PC-9 (cell line): Measurements from ENCODE around the gene PKIB. TPM values are rescaled to one million over a fixed set of nuclear protein-coding genes. Genes with fewer than 3 reads are reported as not detected.

Experiments used
- BruUV-seq: library from RNA; stranded (reverse); fragments of 400-500 nt; replicated peaks from 2 replicates; lab custom pipeline; 2021; lab: Mats Ljungman, UMichigan
- CTCF ChIA-PET: fragments of 300-600 bp; sonication (Branson Sonifier 250); formaldehyde crosslinking; loops from one replicate; lab custom pipeline; 2022; ENCODE audit warnings: antibody characterized with exemption; lab: Charles Lee
- POLR2A ChIA-PET: fragments of 300-600 bp; sonication (Branson Sonifier 250); formaldehyde crosslinking; loops from one replicate; lab custom pipeline; 2022; ENCODE audit warnings: antibody characterized with exemption; ENCODE audit not compliant: unreplicated experiment; lab: Charles Lee
- DNase-seq, 2 experiments: peaks; one replicate each; pipeline versions ENCODE4 v3.0.0 to v3.0.0-alpha.2; 2015 to 2022; ENCODE audit warnings: mixed read lengths in 1 of 2
- H2AFZ ChIP-seq: fragments of 200-600 bp; sonication (generic); 2 replicates; pipeline ENCODE4 v1.8.1; 2017; ENCODE audit warnings: antibody characterized with exemption
- H3F3A ChIP-seq: fragments of 200-600 bp; sonication (generic); 2 replicates; pipeline ENCODE4 v1.8.1; 2017; ENCODE audit warnings: antibody characterized with exemption, mild to moderate bottlenecking, low read depth; ENCODE audit not compliant: insufficient read depth
- H3K27ac ChIP-seq: fragments of 200-600 bp; sonication (generic); 2 replicates; pipeline ENCODE4 v1.6.1; 2016; ENCODE audit warnings: mixed run types
- H3K27me3 ChIP-seq: fragments of 200-600 bp; sonication (generic); 2 replicates; pipeline ENCODE4 v1.6.1; 2016; ENCODE audit warnings: low read depth, mixed run types; ENCODE audit not compliant: insufficient read depth
- H3K36me3 ChIP-seq: fragments of 200-600 bp; sonication (generic); 2 replicates; pipeline ENCODE4 v1.6.1; 2016; ENCODE audit warnings: low read depth, mixed run types
- H3K4me1 ChIP-seq: fragments of 200-600 bp; sonication (generic); replicated peaks from 2 replicates; pipeline ENCODE4 v1.6.1; 2016; ENCODE audit warnings: mixed run types; ENCODE audit not compliant: insufficient read depth
- H3K4me2 ChIP-seq: fragments of 200-600 bp; sonication (generic); 2 replicates; pipeline ENCODE4 v1.6.1; 2017; ENCODE audit warnings: mixed run types
- H3K4me3 ChIP-seq: fragments of 200-600 bp; sonication (generic); 2 replicates; pipeline ENCODE4 v1.6.1; 2016; ENCODE audit warnings: mixed run types
- H3K79me2 ChIP-seq: fragments of 200-600 bp; sonication (generic); 2 replicates; pipeline ENCODE4 v1.6.1; 2017; ENCODE audit warnings: low read depth, mixed run types
- H3K9me2 ChIP-seq: fragments of 200-600 bp; sonication (generic); 2 replicates; pipeline ENCODE4 v1.8.1; 2017; ENCODE audit warnings: mild to moderate bottlenecking; ENCODE audit not compliant: insufficient read depth
- H3K9me3 ChIP-seq: fragments of 200-600 bp; sonication (generic); 2 replicates; pipeline ENCODE4 v1.8.1; 2016; ENCODE audit warnings: low read depth; ENCODE audit not compliant: insufficient read depth
- H4K20me1 ChIP-seq: fragments of 200-600 bp; sonication (generic); 2 replicates; pipeline ENCODE4 v1.8.1; 2017; ENCODE audit not compliant: insufficient read depth
- EZH2 ChIP-seq: fragments of 200-600 bp; sonication (generic); IDR thresholded peaks from 2 replicates; pipeline ENCODE4 v1.8.0; 2017; ENCODE audit warnings: antibody characterized with exemption, low read depth
- intact Hi-C: fragments of 100-400 bp; cut with micrococcal nuclease; formaldehyde crosslinking; loops from one replicate; pipeline ENCODE4 v1.10.0; 2022; ENCODE audit not compliant: unreplicated experiment
- total RNA-seq: library from RNA; stranded (reverse); gene quantifications from 2 replicates; pipeline ENCODE4 v1.2.3, GENCODE V29; 2021
- TF ChIP-seq, protein P1 (sequence below): fragments of 200-600 bp; sonication (generic); conservative IDR thresholded peaks from 2 replicates; pipeline ENCODE4 v1.6.1; 2017; ENCODE audit warnings: mixed run types, antibody characterized with exemption, mild to moderate bottlenecking, moderate library complexity

PKIB gene
- total RNA-seq, 1 experiment from 2014 or later = 7.0 TPM

DNA sequence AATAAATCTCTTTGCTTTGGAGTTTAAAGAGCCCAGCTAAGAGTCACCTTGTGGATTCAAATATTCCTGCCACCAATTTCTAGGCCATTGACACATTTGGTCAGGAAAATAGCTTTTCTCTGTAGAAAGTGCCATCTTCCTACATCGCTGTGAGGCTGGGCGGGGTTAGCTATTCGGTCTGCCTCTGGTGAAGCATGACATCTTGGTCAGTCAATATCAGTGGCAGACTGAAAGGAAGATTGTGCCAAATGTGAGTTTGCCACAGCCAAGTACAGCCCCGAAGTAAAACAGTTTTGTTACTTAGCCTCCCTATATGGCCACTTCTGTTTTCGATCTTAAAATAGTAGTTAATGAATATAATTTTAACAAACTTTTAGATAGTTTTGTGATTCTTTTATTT, 103.9 kb downstream of the PKIB start:
- CTCF ChIA-PET = no interaction called here

DNA sequence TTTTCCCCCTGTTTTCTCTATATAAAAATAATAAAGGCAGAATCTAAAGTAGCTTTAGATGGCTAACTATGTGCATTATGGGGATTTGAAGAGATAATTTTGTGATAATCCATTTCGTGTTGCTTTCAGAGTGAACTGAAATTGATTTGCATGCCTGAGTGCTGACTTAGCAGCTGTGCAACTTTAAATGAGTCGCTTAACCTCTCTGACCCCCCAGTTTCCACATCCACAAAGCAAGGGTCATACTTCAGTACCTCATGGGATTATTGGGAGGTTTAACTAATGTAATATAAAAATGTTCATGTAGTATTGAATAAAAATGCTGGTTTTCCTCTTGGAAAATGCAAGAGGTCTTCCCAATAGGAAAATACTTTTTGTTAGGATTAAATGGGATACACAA, 105.5 kb downstream of the PKIB start:
- Histone ChIP-seq H4K20me1 (no peaks in the 10 kb centered on the region), H3K79me2 (no peaks in the 10 kb centered on the region), H3K36me3 (no peaks in the 10 kb centered on the region), H3K4me2 (no peak overlapping the region), H3K9me2 (no peaks in the 10 kb centered on the region; the same call in 1 of the 2 replicates), H3K27ac (no peak overlapping the region), H3F3A (peaks cover 12% of the 10 kb centered on the region; the same call in 1 of the 2 replicates), H3K4me1 (peaks cover 19% of the 10 kb centered on the region), H3K4me3 (no peak overlapping the region), H2AFZ (no peak overlapping the region), H3K27me3 (no peaks in the 10 kb centered on the region), H3K9me3 (no peaks in the 10 kb centered on the region; the same call in 1 of the 2 replicates)
- POLR2A ChIA-PET = no interaction called here
- CTCF ChIA-PET = no interaction called here
- no peak for DNase-seq
- TF ChIP-seq, protein P1, sequence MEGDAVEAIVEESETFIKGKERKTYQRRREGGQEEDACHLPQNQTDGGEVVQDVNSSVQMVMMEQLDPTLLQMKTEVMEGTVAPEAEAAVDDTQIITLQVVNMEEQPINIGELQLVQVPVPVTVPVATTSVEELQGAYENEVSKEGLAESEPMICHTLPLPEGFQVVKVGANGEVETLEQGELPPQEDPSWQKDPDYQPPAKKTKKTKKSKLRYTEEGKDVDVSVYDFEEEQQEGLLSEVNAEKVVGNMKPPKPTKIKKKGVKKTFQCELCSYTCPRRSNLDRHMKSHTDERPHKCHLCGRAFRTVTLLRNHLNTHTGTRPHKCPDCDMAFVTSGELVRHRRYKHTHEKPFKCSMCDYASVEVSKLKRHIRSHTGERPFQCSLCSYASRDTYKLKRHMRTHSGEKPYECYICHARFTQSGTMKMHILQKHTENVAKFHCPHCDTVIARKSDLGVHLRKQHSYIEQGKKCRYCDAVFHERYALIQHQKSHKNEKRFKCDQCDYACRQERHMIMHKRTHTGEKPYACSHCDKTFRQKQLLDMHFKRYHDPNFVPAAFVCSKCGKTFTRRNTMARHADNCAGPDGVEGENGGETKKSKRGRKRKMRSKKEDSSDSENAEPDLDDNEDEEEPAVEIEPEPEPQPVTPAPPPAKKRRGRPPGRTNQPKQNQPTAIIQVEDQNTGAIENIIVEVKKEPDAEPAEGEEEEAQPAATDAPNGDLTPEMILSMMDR = no peak
- TF ChIP-seq EZH2 = no peak
- no TSS peak for BruUV-seq
- intact Hi-C loops = loop anchor here (5.0 kb wide), 1 partner anchor 183 kb away; no protein-coding TSS in a partner anchor

More for the DNA sequence above, 103.9 kb downstream of the PKIB start:
- no peak overlapping the region for H2AFZ ChIP-seq
- H3K27me3 ChIP-seq = no peaks in the 10 kb centered on the region
- no peak overlapping the region for H3K4me3 ChIP-seq
- no peaks in the 10 kb centered on the region; the same call in 1 of the 2 replicates for H3K9me3 ChIP-seq
- no peaks in the 10 kb centered on the region for H3K79me2 ChIP-seq
- H3F3A ChIP-seq = peaks cover 12% of the 10 kb centered on the region; the same call in 1 of the 2 replicates
- POLR2A ChIA-PET = no interaction called here
- no peaks in the 10 kb centered on the region for H4K20me1 ChIP-seq
- no peak for DNase-seq
- no peaks in the 10 kb centered on the region; the same call in 1 of the 2 replicates for H3K9me2 ChIP-seq
- no TSS peak for BruUV-seq
- intact Hi-C loops = no loop called here
- no peak overlapping the region for H3K27ac ChIP-seq
- H3K4me2 ChIP-seq = no peak overlapping the region
- TF ChIP-seq, protein P1 = no peak
- TF ChIP-seq EZH2 = no peak
- H3K36me3 ChIP-seq = no peaks in the 10 kb centered on the region
- peaks cover 19% of the 10 kb centered on the region for H3K4me1 ChIP-seq

DNA sequence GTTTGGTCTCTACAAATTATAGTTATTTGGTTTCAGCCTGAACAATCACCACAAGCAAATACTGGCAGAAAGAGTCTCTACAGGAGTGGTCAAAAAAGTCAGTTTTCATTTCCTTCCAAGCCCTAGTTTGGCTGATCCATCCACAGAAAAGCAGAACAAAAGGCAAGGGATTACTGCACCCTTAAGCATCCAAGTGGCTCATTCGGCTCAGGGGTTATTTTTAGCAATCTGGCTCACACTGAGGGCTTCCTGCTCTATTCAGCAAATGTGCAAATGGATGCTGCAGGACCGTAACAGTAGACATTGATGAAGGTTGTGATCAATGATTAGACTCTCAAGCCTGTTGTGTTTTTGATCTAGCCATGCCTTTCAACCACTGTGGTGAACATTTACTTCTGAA, 107.1 kb downstream of the PKIB start:
- Histone ChIP-seq H3K4me2 (no peak overlapping the region), H4K20me1 (no peaks in the 10 kb centered on the region), H2AFZ (no peak overlapping the region), H3K27ac (no peak overlapping the region), H3K79me2 (no peaks in the 10 kb centered on the region), H3K4me3 (no peak overlapping the region), H3K27me3 (no peaks in the 10 kb centered on the region), H3K9me3 (no peaks in the 10 kb centered on the region; the same call in 1 of the 2 replicates), H3F3A (peaks cover 12% of the 10 kb centered on the region; the same call in 1 of the 2 replicates), H3K9me2 (no peaks in the 10 kb centered on the region; the same call in 1 of the 2 replicates), H3K36me3 (no peaks in the 10 kb centered on the region), H3K4me1 (peaks cover 11% of the 10 kb centered on the region)
- no peak for TF ChIP-seq EZH2
- TF ChIP-seq, protein P1 = no peak
- POLR2A ChIA-PET = no interaction called here
- intact Hi-C loops = loop anchor here (5.0 kb wide), 1 partner anchor 185 kb away; no protein-coding TSS in a partner anchor
- no TSS peak for BruUV-seq
- no peak for DNase-seq
- CTCF ChIA-PET = no interaction called here
